Endothelial cell of umbilical vein (primary cell): Measurements from ENCODE around the gene FAM81A. TPM values are rescaled to one million over a fixed set of nuclear protein-coding genes. Genes with fewer than 3 reads are reported as not detected.

Source experiments
- BruUV-seq: library from RNA; stranded (reverse); fragments of 400-500 nt; replicated peaks from 2 replicates; lab custom pipeline; 2021; lab: Mats Ljungman, UMichigan
- CTCF ChIA-PET: fragments of 300-600, 350-600 bp; sonication (Branson Sonifier 250); formaldehyde crosslinking; loops from one replicate; lab custom pipeline; 2021; ENCODE audit warnings: antibody characterized with exemption, inconsistent platforms; lab: Charles Lee
- POLR2A ChIA-PET: fragments of 300-600, 350-600 bp; sonication (Branson Sonifier 250); formaldehyde crosslinking; loops from one replicate; lab custom pipeline; 2021; ENCODE audit warnings: antibody characterized with exemption, inconsistent platforms; lab: Charles Lee
- DNase-seq: peaks from one replicate; pipeline ENCODE4 v3.0.0-alpha.2; 2011; ENCODE audit warnings: low read depth, low spot score
- FAIRE-seq: peaks from 2 replicates; lab custom pipeline; 2011; peaks lifted over from hg19 to GRCh38; lab: Jason Lieb, UNC
- H2AFZ ChIP-seq: 2 replicates; pipeline ENCODE4 v1.6.0; 2012; ENCODE audit warnings: low read depth, low read length, control low read depth, inconsistent platforms
- H3K27ac ChIP-seq: 2 replicates; pipeline ENCODE4 v1.5.1; 2011; ENCODE audit warnings: low read depth, mild to moderate bottlenecking, control low read depth, low read length, moderate library complexity; ENCODE audit not compliant: insufficient read depth
- H3K27me3 ChIP-seq, 2 experiments: 2 replicates each; pipeline versions ENCODE4 v1.6.0 to v1.6.1; 2011; ENCODE audit warnings: low read length in 2 of 2, mixed read lengths in 1 of 2; ENCODE audit not compliant: control insufficient read depth in 2 of 2, insufficient read depth in 2 of 2
- H3K36me3 ChIP-seq, 2 experiments: 2 replicates in 1 of 2; 3 replicates in 1 of 2; pipeline ENCODE4 v1.5.1; 2011; ENCODE audit warnings: low read length in 2 of 2, mild to moderate bottlenecking in 1 of 2, moderate library complexity in 1 of 2; ENCODE audit not compliant: control insufficient read depth in 2 of 2, insufficient read depth in 2 of 2; ENCODE audit errors: extremely low read depth in 1 of 2
- H3K4me1 ChIP-seq: 3 replicates; pipeline ENCODE4 v1.5.1; 2011; ENCODE audit warnings: mild to moderate bottlenecking, low read length; ENCODE audit not compliant: control insufficient read depth, insufficient read depth; ENCODE audit errors: extremely low read depth
- H3K4me2 ChIP-seq: 2 replicates; pipeline ENCODE4 v1.6.1; 2011; ENCODE audit warnings: low read length, control low read depth, mixed read lengths; ENCODE audit not compliant: insufficient read depth
- H3K4me3 ChIP-seq, 3 experiments: fragments of 200-600 bp in 1 of 3; sonication (generic), shearing (Covaris generic) in 1 of 3; replicated peaks in 1 of 3; 2 replicates each; pipeline ENCODE4 v1.5.1; 2011 to 2016; ENCODE audit warnings: control low read depth in 3 of 3, low read length in 3 of 3, mild to moderate bottlenecking in 2 of 3, inconsistent platforms in 1 of 3, low read depth in 1 of 3, moderate library complexity in 1 of 3; ENCODE audit not compliant: insufficient read depth in 1 of 3
- H3K79me2 ChIP-seq: 2 replicates; pipeline ENCODE4 v1.6.0; 2012; ENCODE audit warnings: low read length, inconsistent platforms; ENCODE audit not compliant: control insufficient read depth, insufficient read depth
- H3K9ac ChIP-seq: replicated peaks from 2 replicates; pipeline ENCODE3; 2011; ENCODE audit warnings: low read length, control low read depth; ENCODE audit not compliant: insufficient read depth; ENCODE audit errors: extremely low read depth
- H3K9me1 ChIP-seq: replicated peaks from 3 replicates; pipeline ENCODE4 v1.6.0; 2011; ENCODE audit warnings: mild to moderate bottlenecking, low read length; ENCODE audit not compliant: control insufficient read depth, insufficient read depth; ENCODE audit errors: extremely low read depth
- H3K9me3 ChIP-seq: replicated peaks from 2 replicates; pipeline ENCODE4 v1.5.1; 2012; ENCODE audit warnings: low read length, inconsistent platforms; ENCODE audit not compliant: control insufficient read depth, insufficient read depth
- H4K20me1 ChIP-seq: replicated peaks from 2 replicates; pipeline ENCODE3; 2011; ENCODE audit warnings: mild to moderate bottlenecking, low read length; ENCODE audit not compliant: control insufficient read depth, insufficient read depth; ENCODE audit errors: extremely low read depth
- EZH2 ChIP-seq: IDR thresholded peaks from 2 replicates; pipeline ENCODE4 v1.6.1; 2012; ENCODE audit warnings: borderline replicate concordance, low read depth, mild to moderate bottlenecking, moderate library complexity, low read length, inconsistent platforms; ENCODE audit not compliant: severe bottlenecking
- FOS ChIP-seq: IDR thresholded peaks from 2 replicates; pipeline ENCODE4 v1.6.1; 2011; ENCODE audit warnings: mild to moderate bottlenecking, low read length, moderate library complexity, borderline replicate concordance; ENCODE audit not compliant: insufficient read depth
- GATA2 ChIP-seq: IDR thresholded peaks from 2 replicates; pipeline ENCODE4 v1.7.0; 2011; ENCODE audit warnings: low read depth, mild to moderate bottlenecking, moderate library complexity, mixed read lengths, low read length; ENCODE audit not compliant: insufficient read length, insufficient read depth
- JUN ChIP-seq: IDR thresholded peaks from 2 replicates; pipeline ENCODE4 v1.6.1; 2011; ENCODE audit warnings: borderline replicate concordance, low read depth; ENCODE audit not compliant: insufficient read length, insufficient read depth
- MYC ChIP-seq: IDR thresholded peaks from one replicate; pipeline ENCODE4 v1.6.1; 2011; ENCODE audit warnings: mild to moderate bottlenecking, low read depth, low read length
- POLR2A ChIP-seq: IDR thresholded peaks from 2 replicates; pipeline ENCODE4 v1.6.1; 2012; ENCODE audit warnings: low read depth, mild to moderate bottlenecking, control low read depth, low read length
- POLR2AphosphoS5 ChIP-seq: IDR thresholded peaks from 2 replicates; pipeline ENCODE4 v1.6.1; 2012; ENCODE audit warnings: low read depth, mild to moderate bottlenecking, control low read depth, low read length, moderate library complexity; ENCODE audit not compliant: insufficient read depth
- dilution Hi-C: fragments of 300-500 bp; cut with MboI; formaldehyde crosslinking; loops from one replicate; pipeline ENCODE4 v1.15.0; 2019; ENCODE audit warnings: low sequenced_read_pairs; ENCODE audit not compliant: extremely low pct_ligation_motif_present
- intact Hi-C: fragments of 100-400 bp; cut with micrococcal nuclease; formaldehyde crosslinking; loops from one replicate; pipeline ENCODE4 v1.10.0; 2022
- polyA plus RNA-seq, 4 experiments: library from polyadenylated mRNA; depleted of rRNA in 3 of 4; stranded (reverse) in 3 of 4; unstranded in 1 of 4; fragments of >200 nt; gene quantifications; 2 replicates each; pipeline versions ENCODE4 v1.2.1 to v1.2.3, GENCODE V29; 2011 to 2012; ENCODE audit warnings: missing spikeins in 1 of 4
- total RNA-seq: library from RNA; stranded (reverse); gene quantifications from 2 replicates; pipeline ENCODE4 v1.2.3, GENCODE V29; 2021
- TF ChIP-seq, protein P1 (sequence below), 2 donors: IDR thresholded peaks; 1 replicate in 1 of 2; 2 replicates in 1 of 2; pipeline ENCODE4 v1.5.1; 2011; ENCODE audit warnings: low read length in 2 of 2, mild to moderate bottlenecking in 2 of 2, moderate library complexity in 2 of 2, control low read depth in 1 of 2, inconsistent platforms in 1 of 2, low read depth in 1 of 2; ENCODE audit not compliant: insufficient read depth in 1 of 2; ENCODE audit errors: extremely low read depth in 1 of 2
- TF ChIP-seq, protein P2 (sequence below): IDR thresholded peaks from 2 replicates; pipeline ENCODE4 v1.6.1; 2011; ENCODE audit not compliant: insufficient read depth, insufficient read length

FAM81A gene
- total and polyA plus RNA-seq, 2 donors (not counting 3 experiments of a cell fraction or from before 2014, with no cell fraction given): 0.28 to 1.2 TPM

DNA sequence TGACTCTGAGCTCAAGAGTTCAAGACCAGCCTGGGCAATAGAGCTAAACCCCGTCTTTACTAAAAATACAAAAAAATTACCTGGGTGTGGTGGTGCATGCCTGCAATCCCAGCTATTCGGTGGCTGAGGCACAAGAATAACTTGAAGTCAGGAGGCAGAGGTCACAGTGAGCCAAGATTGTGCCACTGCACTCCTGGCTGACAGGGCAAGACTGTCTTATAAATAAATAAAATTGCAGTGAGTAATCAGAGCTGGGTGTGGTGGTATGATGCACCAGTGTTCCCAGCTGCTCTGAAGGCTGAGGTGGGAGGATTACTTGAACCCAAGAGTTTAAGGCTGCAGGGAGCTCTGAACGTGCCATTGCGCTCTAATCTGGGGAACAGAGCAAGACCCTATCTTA is 117.7 kb downstream of the FAM81A start:
- FAIRE-seq (no peak), DNase-seq (no peak)
- Histone ChIP-seq H3K27me3 (no peaks in the 10 kb centered on the region), H4K20me1 (no peaks in the 10 kb centered on the region), H3K36me3 (no peaks in the 10 kb centered on the region), H3K4me3 (no peak overlapping the region), H3K4me1 (no peaks in the 10 kb centered on the region), H3K9me1 (no peaks in the 10 kb centered on the region), H3K9me3 (no peaks in the 10 kb centered on the region), H3K79me2 (no peaks in the 10 kb centered on the region), H3K27ac (no peak overlapping the region), H2AFZ (no peak overlapping the region), H3K9ac (no peak overlapping the region), H3K4me2 (no peak overlapping the region)
- POLR2A ChIA-PET: no interaction called here
- intact Hi-C loops (no loop called here), dilution Hi-C loops (no loop called here)
- no peak for TF ChIP-seq FOS
- TF ChIP-seq, protein P1, sequence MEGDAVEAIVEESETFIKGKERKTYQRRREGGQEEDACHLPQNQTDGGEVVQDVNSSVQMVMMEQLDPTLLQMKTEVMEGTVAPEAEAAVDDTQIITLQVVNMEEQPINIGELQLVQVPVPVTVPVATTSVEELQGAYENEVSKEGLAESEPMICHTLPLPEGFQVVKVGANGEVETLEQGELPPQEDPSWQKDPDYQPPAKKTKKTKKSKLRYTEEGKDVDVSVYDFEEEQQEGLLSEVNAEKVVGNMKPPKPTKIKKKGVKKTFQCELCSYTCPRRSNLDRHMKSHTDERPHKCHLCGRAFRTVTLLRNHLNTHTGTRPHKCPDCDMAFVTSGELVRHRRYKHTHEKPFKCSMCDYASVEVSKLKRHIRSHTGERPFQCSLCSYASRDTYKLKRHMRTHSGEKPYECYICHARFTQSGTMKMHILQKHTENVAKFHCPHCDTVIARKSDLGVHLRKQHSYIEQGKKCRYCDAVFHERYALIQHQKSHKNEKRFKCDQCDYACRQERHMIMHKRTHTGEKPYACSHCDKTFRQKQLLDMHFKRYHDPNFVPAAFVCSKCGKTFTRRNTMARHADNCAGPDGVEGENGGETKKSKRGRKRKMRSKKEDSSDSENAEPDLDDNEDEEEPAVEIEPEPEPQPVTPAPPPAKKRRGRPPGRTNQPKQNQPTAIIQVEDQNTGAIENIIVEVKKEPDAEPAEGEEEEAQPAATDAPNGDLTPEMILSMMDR (IDR thresholded peaks at IDR 0.05; ENCODE audit: extremely low read depth in 1 of 2, insufficient read depth in 1 of 2, low read depth in 1 of 2, low read length in 2 of 2): no peak
- no peak for TF ChIP-seq POLR2AphosphoS5
- TF ChIP-seq GATA2: no peak
- no peak for TF ChIP-seq EZH2
- TF ChIP-seq, protein P2, sequence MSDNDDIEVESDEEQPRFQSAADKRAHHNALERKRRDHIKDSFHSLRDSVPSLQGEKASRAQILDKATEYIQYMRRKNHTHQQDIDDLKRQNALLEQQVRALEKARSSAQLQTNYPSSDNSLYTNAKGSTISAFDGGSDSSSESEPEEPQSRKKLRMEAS: no peak
- TF ChIP-seq MYC: no peak
- no peak for TF ChIP-seq POLR2A
- TF ChIP-seq JUN: no peak
- no TSS peak for BruUV-seq
- CTCF ChIA-PET: interaction anchor here (0.8 kb wide), 2 partner anchors 23 to 27 kb away, joined by 3 to 4 read pairs; no protein-coding TSS in a partner anchor
